CD14-positive monocyte (primary cell): ENCODE results near the gene MED13L. TPM values are rescaled to one million over a fixed set of nuclear protein-coding genes. Genes with fewer than 3 reads are reported as not detected.
A peak's percentile ranks its signal among the peaks of the same experiment; 100 is the strongest.

Experiments used
- DNase-seq, 3 donors: peaks; one replicate each; pipeline ENCODE4 v3.0.0-alpha.2; 2011 to 2022
- H2AFZ ChIP-seq: 2 replicates; pipeline ENCODE4 v1.6.0; 2012; ENCODE audit warnings: mild to moderate bottlenecking, low read depth, low read length, inconsistent platforms; ENCODE audit not compliant: insufficient read depth, poor library complexity, severe bottlenecking
- H3K27ac ChIP-seq, 2 donors: 1 replicate in 1 of 2; 2 replicates in 1 of 2; pipeline ENCODE4 v1.5.1; 2012 to 2013; ENCODE audit warnings: low read length in 2 of 2, control low read depth in 1 of 2, inconsistent platforms in 1 of 2, low read depth in 1 of 2, mild to moderate bottlenecking in 1 of 2
- H3K27me3 ChIP-seq, 2 donors: one replicate each; pipeline versions ENCODE4 v1.6.0 to v1.6.1; 2011 to 2013; ENCODE audit warnings: low read length in 2 of 2; ENCODE audit not compliant: control insufficient read depth in 2 of 2, insufficient read depth in 2 of 2
- H3K36me3 ChIP-seq, 2 donors: replicated peaks in 1 of 2; 1 replicate in 1 of 2; 2 replicates in 1 of 2; pipeline versions ENCODE4 v1.5.1 to v1.6.1; 2012 to 2013; ENCODE audit warnings: low read length in 2 of 2, control low read depth in 1 of 2, inconsistent platforms in 1 of 2, mild to moderate bottlenecking in 1 of 2; ENCODE audit not compliant: insufficient read depth in 2 of 2, control insufficient read depth in 1 of 2
- H3K4me1 ChIP-seq, 2 donors: 1 replicate in 1 of 2; 2 replicates in 1 of 2; pipeline versions ENCODE4 v1.5.1 to v1.6.1; 2012 to 2013; ENCODE audit warnings: low read length in 2 of 2, control low read depth in 1 of 2, inconsistent platforms in 1 of 2, mild to moderate bottlenecking in 1 of 2, moderate library complexity in 1 of 2; ENCODE audit not compliant: insufficient read depth in 2 of 2, control insufficient read depth in 1 of 2
- H3K4me2 ChIP-seq: replicated peaks from 2 replicates; pipeline ENCODE3; 2012; ENCODE audit warnings: low read length, moderate library complexity, mild to moderate bottlenecking; ENCODE audit not compliant: poor library complexity, severe bottlenecking; ENCODE audit errors: extremely low read depth
- H3K4me3 ChIP-seq, 3 experiments: fragments of 200-600 bp in 1 of 3; sonication (generic) in 1 of 3; replicated peaks in 1 of 3; 1 replicate in 2 of 3; 2 replicates in 1 of 3; pipeline ENCODE4 v1.5.1; 2011 to 2013; ENCODE audit warnings: low read length in 3 of 3, mild to moderate bottlenecking in 3 of 3, control low read depth in 2 of 3, low read depth in 2 of 3, inconsistent platforms in 1 of 3, moderate library complexity in 1 of 3
- H3K79me2 ChIP-seq: 2 replicates; pipeline ENCODE4 v1.6.0; 2012; ENCODE audit warnings: mild to moderate bottlenecking, control low read depth, inconsistent platforms, low read length, moderate library complexity; ENCODE audit not compliant: insufficient read depth
- H3K9ac ChIP-seq: 2 replicates; pipeline ENCODE4 v1.6.0; 2017; ENCODE audit warnings: low read length, mild to moderate bottlenecking; ENCODE audit not compliant: insufficient read depth, poor library complexity, severe bottlenecking
- H3K9me3 ChIP-seq, 2 donors: replicated peaks in 1 of 2; 1 replicate in 1 of 2; 2 replicates in 1 of 2; pipeline versions ENCODE4 v1.5.1 to v1.6.1; 2012 to 2013; ENCODE audit warnings: low read length in 2 of 2, control low read depth in 1 of 2; ENCODE audit not compliant: control insufficient read depth in 1 of 2, insufficient read depth in 1 of 2
- H4K20me1 ChIP-seq: 2 replicates; pipeline ENCODE4 v1.6.0; 2012; ENCODE audit warnings: mild to moderate bottlenecking, low read length, control low read depth, moderate library complexity; ENCODE audit not compliant: insufficient read depth
- H3K27ac Mint-ChIP-seq, 7 donors: one replicate each; pipeline ENCODE4 v1.8.0; 2020; ENCODE audit warnings: mild to moderate bottlenecking in 7 of 7, mixed read lengths in 7 of 7, moderate library complexity in 6 of 7, inconsistent platforms in 2 of 7
- H3K27me3 Mint-ChIP-seq, 3 donors: one replicate each; pipeline ENCODE4 v1.8.0; 2021 to 2022; ENCODE audit warnings: low read depth in 3 of 3, mild to moderate bottlenecking in 3 of 3, mixed read lengths in 3 of 3, moderate library complexity in 3 of 3, inconsistent platforms in 1 of 3
- H3K36me3 Mint-ChIP-seq, 2 donors: one replicate each; pipeline ENCODE4 v1.8.0; 2020; ENCODE audit warnings: mixed read lengths in 2 of 2, inconsistent platforms in 1 of 2, mild to moderate bottlenecking in 1 of 2
- H3K4me1 Mint-ChIP-seq: one replicate; pipeline ENCODE4 v1.8.0; 2020; ENCODE audit warnings: mild to moderate bottlenecking, mixed read lengths
- H3K4me3 Mint-ChIP-seq, 2 donors: one replicate each; pipeline ENCODE4 v1.8.0; 2020; ENCODE audit warnings: mild to moderate bottlenecking in 2 of 2, mixed read lengths in 2 of 2, moderate library complexity in 1 of 2
- H3K9me3 Mint-ChIP-seq, 7 donors: one replicate each; pipeline ENCODE4 v1.8.0; 2020 to 2022; ENCODE audit warnings: mixed read lengths in 7 of 7, mild to moderate bottlenecking in 6 of 7, moderate library complexity in 6 of 7, inconsistent platforms in 2 of 7
- WGBS: methylation state at CpG from one replicate; pipeline ENCODE4 v1.1.5; 2013; ENCODE audit warnings: missing lambda C conversion rate; ENCODE audit not compliant: insufficient coverage; 5-methylcytosine and 5-hydroxymethylcytosine counted together
- intact Hi-C, 2 donors: fragments of 100-400 bp; cut with micrococcal nuclease; formaldehyde crosslinking; loops; one replicate each; pipeline versions ENCODE4 v1.15.0 to v1.15.1; 2023
- polyA plus RNA-seq, 3 donors: library from polyadenylated mRNA; depleted of rRNA in 1 of 3; unstranded in 2 of 3; stranded (reverse) in 1 of 3; fragments of 300-500 nt in 2 of 3; fragments of >200 nt in 1 of 3; fragmentation: Illumina TruSeq in 2 of 3; gene quantifications; 1 replicate in 2 of 3; 2 replicates in 1 of 3; pipeline ENCODE4 v1.2.3, GENCODE V29; 2012 to 2021
- TF ChIP-seq, protein P1 (sequence below): fragments of 200-600 bp; IDR thresholded peaks from one replicate; pipeline ENCODE4 v1.8.0; 2022; ENCODE audit warnings: antibody characterized with exemption, mild to moderate bottlenecking

The MED13L gene
- polyA plus RNA-seq, 3 donors: 4.4 to 42.0 (median 7.5) TPM

DNA sequence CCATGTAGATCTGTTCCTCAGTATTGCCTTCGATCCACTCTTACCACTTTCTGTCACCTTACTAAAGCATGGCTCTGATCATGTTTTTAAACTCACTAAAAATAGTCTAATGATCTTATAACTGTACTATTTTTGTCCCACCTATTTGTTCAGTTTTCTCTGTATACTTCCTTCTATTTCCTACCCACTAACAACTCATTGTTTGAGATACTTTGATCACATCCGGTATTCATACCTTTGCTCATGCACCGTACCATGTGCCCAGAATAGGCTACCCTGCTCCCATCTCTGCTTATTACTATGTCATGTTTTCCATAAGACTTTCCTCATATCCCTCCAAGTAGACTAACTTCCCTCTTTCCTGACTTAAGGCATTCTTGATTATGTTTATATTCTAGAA is 128.6 kb downstream of the MED13L start:
- Histone ChIP-seq H4K20me1 (peaks cover 100% of the 10 kb centered on the region), H3K4me2 (no peak overlapping the region), H3K27me3 (no peaks in the 10 kb centered on the region), H3K9me3 (no peaks in the 10 kb centered on the region), H3K4me3 (no peak overlapping the region), H2AFZ (no peak overlapping the region), H3K79me2 (peaks cover 100% of the 10 kb centered on the region), H3K4me1 (peaks cover 10 to 14% of the 10 kb centered on the region in 2 donors), H3K36me3 (no peaks in the 10 kb centered on the region), H3K27ac (no peak overlapping the region), H3K9ac (no peak overlapping the region)
- no peaks in the 10 kb centered on the region for H3K9me3 Mint-ChIP-seq
- H3K4me1 Mint-ChIP-seq: peaks cover 35% of the 10 kb centered on the region
- H3K4me3 Mint-ChIP-seq: no peak overlapping the region
- peak overlapping the region in 1 of 7 donors; percentile 66 for H3K27ac Mint-ChIP-seq
- peaks cover 0 to 6% of the 10 kb centered on the region in 2 donors for H3K36me3 Mint-ChIP-seq
- 84% methylated on average over 3 of the region's 3 CpGs for WGBS
- no peak for DNase-seq
- intact Hi-C loops: no loop called here
- no peaks in the 10 kb centered on the region for H3K27me3 Mint-ChIP-seq
- TF ChIP-seq, protein P1, sequence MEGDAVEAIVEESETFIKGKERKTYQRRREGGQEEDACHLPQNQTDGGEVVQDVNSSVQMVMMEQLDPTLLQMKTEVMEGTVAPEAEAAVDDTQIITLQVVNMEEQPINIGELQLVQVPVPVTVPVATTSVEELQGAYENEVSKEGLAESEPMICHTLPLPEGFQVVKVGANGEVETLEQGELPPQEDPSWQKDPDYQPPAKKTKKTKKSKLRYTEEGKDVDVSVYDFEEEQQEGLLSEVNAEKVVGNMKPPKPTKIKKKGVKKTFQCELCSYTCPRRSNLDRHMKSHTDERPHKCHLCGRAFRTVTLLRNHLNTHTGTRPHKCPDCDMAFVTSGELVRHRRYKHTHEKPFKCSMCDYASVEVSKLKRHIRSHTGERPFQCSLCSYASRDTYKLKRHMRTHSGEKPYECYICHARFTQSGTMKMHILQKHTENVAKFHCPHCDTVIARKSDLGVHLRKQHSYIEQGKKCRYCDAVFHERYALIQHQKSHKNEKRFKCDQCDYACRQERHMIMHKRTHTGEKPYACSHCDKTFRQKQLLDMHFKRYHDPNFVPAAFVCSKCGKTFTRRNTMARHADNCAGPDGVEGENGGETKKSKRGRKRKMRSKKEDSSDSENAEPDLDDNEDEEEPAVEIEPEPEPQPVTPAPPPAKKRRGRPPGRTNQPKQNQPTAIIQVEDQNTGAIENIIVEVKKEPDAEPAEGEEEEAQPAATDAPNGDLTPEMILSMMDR: no peak

DNA sequence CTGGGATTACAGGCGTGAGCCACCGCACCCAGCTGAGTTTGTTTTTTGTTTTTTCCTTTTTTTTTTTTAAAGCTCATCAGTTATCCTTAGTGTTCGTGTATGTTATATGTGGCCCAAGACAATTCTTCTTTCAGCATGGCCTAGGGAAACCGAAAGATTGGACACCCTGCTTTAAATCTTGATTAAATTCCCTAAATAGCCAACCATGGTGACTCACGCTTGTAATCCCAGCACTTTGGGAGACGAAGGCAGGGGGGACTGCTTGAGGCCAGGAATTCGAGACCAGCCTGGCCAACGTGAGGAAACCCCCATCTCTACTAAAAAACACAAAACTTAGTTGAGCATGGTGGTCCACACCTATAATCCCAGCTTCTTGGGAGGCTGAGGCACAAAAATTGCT is 131.1 kb downstream of the MED13L start:
- no peak overlapping the region for H3K4me3 Mint-ChIP-seq
- H3K9me3 Mint-ChIP-seq: no peaks in the 10 kb centered on the region
- H2AFZ ChIP-seq: no peak overlapping the region

More for the DNA sequence above, 131.1 kb downstream of the MED13L start:
- no CpG with 5 or more reads among the region's 8 CpGs for WGBS
- no peak overlapping the region for H3K27ac ChIP-seq
- Mint-ChIP-seq H3K4me1 (peaks cover 51% of the 10 kb centered on the region), H3K27ac (peak overlapping the region in 1 of 7 donors; percentile 79), H3K36me3 (peaks cover 0 to 6% of the 10 kb centered on the region in 2 donors), H3K27me3 (no peaks in the 10 kb centered on the region)
- no peaks in the 10 kb centered on the region for H3K36me3 ChIP-seq
- TF ChIP-seq, protein P1: no peak
- no peak for DNase-seq
- no peak overlapping the region for H3K4me2 ChIP-seq
- H3K27me3 ChIP-seq: no peaks in the 10 kb centered on the region
- peaks cover 26 to 38% of the 10 kb centered on the region in 2 donors for H3K4me1 ChIP-seq
- no peak overlapping the region for H3K9ac ChIP-seq
- no peaks in the 10 kb centered on the region for H3K9me3 ChIP-seq
- intact Hi-C loops: no loop called here
- peaks cover 100% of the 10 kb centered on the region for H4K20me1 ChIP-seq
- H3K79me2 ChIP-seq: peaks cover 100% of the 10 kb centered on the region
- no peak overlapping the region for H3K4me3 ChIP-seq
